Endothelial cell of umbilical vein (primary cell): ENCODE results near the gene KCNV2. TPM values are rescaled to one million over a fixed set of nuclear protein-coding genes. Genes with fewer than 3 reads are reported as not detected.

ENCODE experiments used
- BruUV-seq: library from RNA; stranded (reverse); fragments of 400-500 nt; replicated peaks from 2 replicates; lab custom pipeline; 2021; lab: Mats Ljungman, UMichigan
- CTCF ChIA-PET: fragments of 300-600, 350-600 bp; sonication (Branson Sonifier 250); formaldehyde crosslinking; loops from one replicate; lab custom pipeline; 2021; ENCODE audit warnings: antibody characterized with exemption, inconsistent platforms; lab: Charles Lee
- POLR2A ChIA-PET: fragments of 300-600, 350-600 bp; sonication (Branson Sonifier 250); formaldehyde crosslinking; loops from one replicate; lab custom pipeline; 2021; ENCODE audit warnings: antibody characterized with exemption, inconsistent platforms; lab: Charles Lee
- DNase-seq: peaks from one replicate; pipeline ENCODE4 v3.0.0-alpha.2; 2011; ENCODE audit warnings: low read depth, low spot score
- FAIRE-seq: peaks from 2 replicates; lab custom pipeline; 2011; peaks lifted over from hg19 to GRCh38; lab: Jason Lieb, UNC
- H2AFZ ChIP-seq: 2 replicates; pipeline ENCODE4 v1.6.0; 2012; ENCODE audit warnings: low read depth, low read length, control low read depth, inconsistent platforms
- H3K27ac ChIP-seq: 2 replicates; pipeline ENCODE4 v1.5.1; 2011; ENCODE audit warnings: low read depth, mild to moderate bottlenecking, control low read depth, low read length, moderate library complexity; ENCODE audit not compliant: insufficient read depth
- H3K27me3 ChIP-seq, 2 experiments: 2 replicates each; pipeline versions ENCODE4 v1.6.0 to v1.6.1; 2011; ENCODE audit warnings: low read length in 2 of 2, mixed read lengths in 1 of 2; ENCODE audit not compliant: control insufficient read depth in 2 of 2, insufficient read depth in 2 of 2
- H3K36me3 ChIP-seq, 2 experiments: 2 replicates in 1 of 2; 3 replicates in 1 of 2; pipeline ENCODE4 v1.5.1; 2011; ENCODE audit warnings: low read length in 2 of 2, mild to moderate bottlenecking in 1 of 2, moderate library complexity in 1 of 2; ENCODE audit not compliant: control insufficient read depth in 2 of 2, insufficient read depth in 2 of 2; ENCODE audit errors: extremely low read depth in 1 of 2
- H3K4me1 ChIP-seq: 3 replicates; pipeline ENCODE4 v1.5.1; 2011; ENCODE audit warnings: mild to moderate bottlenecking, low read length; ENCODE audit not compliant: control insufficient read depth, insufficient read depth; ENCODE audit errors: extremely low read depth
- H3K4me2 ChIP-seq: 2 replicates; pipeline ENCODE4 v1.6.1; 2011; ENCODE audit warnings: low read length, control low read depth, mixed read lengths; ENCODE audit not compliant: insufficient read depth
- H3K4me3 ChIP-seq, 3 experiments: fragments of 200-600 bp in 1 of 3; sonication (generic), shearing (Covaris generic) in 1 of 3; replicated peaks in 1 of 3; 2 replicates each; pipeline ENCODE4 v1.5.1; 2011 to 2016; ENCODE audit warnings: control low read depth in 3 of 3, low read length in 3 of 3, mild to moderate bottlenecking in 2 of 3, inconsistent platforms in 1 of 3, low read depth in 1 of 3, moderate library complexity in 1 of 3; ENCODE audit not compliant: insufficient read depth in 1 of 3
- H3K79me2 ChIP-seq: 2 replicates; pipeline ENCODE4 v1.6.0; 2012; ENCODE audit warnings: low read length, inconsistent platforms; ENCODE audit not compliant: control insufficient read depth, insufficient read depth
- H3K9ac ChIP-seq: replicated peaks from 2 replicates; pipeline ENCODE3; 2011; ENCODE audit warnings: low read length, control low read depth; ENCODE audit not compliant: insufficient read depth; ENCODE audit errors: extremely low read depth
- H3K9me1 ChIP-seq: replicated peaks from 3 replicates; pipeline ENCODE4 v1.6.0; 2011; ENCODE audit warnings: mild to moderate bottlenecking, low read length; ENCODE audit not compliant: control insufficient read depth, insufficient read depth; ENCODE audit errors: extremely low read depth
- H3K9me3 ChIP-seq: replicated peaks from 2 replicates; pipeline ENCODE4 v1.5.1; 2012; ENCODE audit warnings: low read length, inconsistent platforms; ENCODE audit not compliant: control insufficient read depth, insufficient read depth
- H4K20me1 ChIP-seq: replicated peaks from 2 replicates; pipeline ENCODE3; 2011; ENCODE audit warnings: mild to moderate bottlenecking, low read length; ENCODE audit not compliant: control insufficient read depth, insufficient read depth; ENCODE audit errors: extremely low read depth
- CTCF ChIP-seq, 2 donors: IDR thresholded peaks; 1 replicate in 1 of 2; 2 replicates in 1 of 2; pipeline ENCODE4 v1.5.1; 2011; ENCODE audit warnings: low read length in 2 of 2, mild to moderate bottlenecking in 2 of 2, moderate library complexity in 2 of 2, control low read depth in 1 of 2, inconsistent platforms in 1 of 2, low read depth in 1 of 2; ENCODE audit not compliant: insufficient read depth in 1 of 2; ENCODE audit errors: extremely low read depth in 1 of 2
- EZH2 ChIP-seq: IDR thresholded peaks from 2 replicates; pipeline ENCODE4 v1.6.1; 2012; ENCODE audit warnings: borderline replicate concordance, low read depth, mild to moderate bottlenecking, moderate library complexity, low read length, inconsistent platforms; ENCODE audit not compliant: severe bottlenecking
- FOS ChIP-seq: IDR thresholded peaks from 2 replicates; pipeline ENCODE4 v1.6.1; 2011; ENCODE audit warnings: mild to moderate bottlenecking, low read length, moderate library complexity, borderline replicate concordance; ENCODE audit not compliant: insufficient read depth
- GATA2 ChIP-seq: IDR thresholded peaks from 2 replicates; pipeline ENCODE4 v1.7.0; 2011; ENCODE audit warnings: low read depth, mild to moderate bottlenecking, moderate library complexity, mixed read lengths, low read length; ENCODE audit not compliant: insufficient read length, insufficient read depth
- JUN ChIP-seq: IDR thresholded peaks from 2 replicates; pipeline ENCODE4 v1.6.1; 2011; ENCODE audit warnings: borderline replicate concordance, low read depth; ENCODE audit not compliant: insufficient read length, insufficient read depth
- MAX ChIP-seq: IDR thresholded peaks from 2 replicates; pipeline ENCODE4 v1.6.1; 2011; ENCODE audit not compliant: insufficient read depth, insufficient read length
- MYC ChIP-seq: IDR thresholded peaks from one replicate; pipeline ENCODE4 v1.6.1; 2011; ENCODE audit warnings: mild to moderate bottlenecking, low read depth, low read length
- POLR2A ChIP-seq: IDR thresholded peaks from 2 replicates; pipeline ENCODE4 v1.6.1; 2012; ENCODE audit warnings: low read depth, mild to moderate bottlenecking, control low read depth, low read length
- POLR2AphosphoS5 ChIP-seq: IDR thresholded peaks from 2 replicates; pipeline ENCODE4 v1.6.1; 2012; ENCODE audit warnings: low read depth, mild to moderate bottlenecking, control low read depth, low read length, moderate library complexity; ENCODE audit not compliant: insufficient read depth
- dilution Hi-C: fragments of 300-500 bp; cut with MboI; formaldehyde crosslinking; loops from one replicate; pipeline ENCODE4 v1.15.0; 2019; ENCODE audit warnings: low sequenced_read_pairs; ENCODE audit not compliant: extremely low pct_ligation_motif_present
- intact Hi-C: fragments of 100-400 bp; cut with micrococcal nuclease; formaldehyde crosslinking; loops from one replicate; pipeline ENCODE4 v1.10.0; 2022
- polyA plus RNA-seq, 4 experiments: library from polyadenylated mRNA; depleted of rRNA in 3 of 4; stranded (reverse) in 3 of 4; unstranded in 1 of 4; fragments of >200 nt; gene quantifications; 2 replicates each; pipeline versions ENCODE4 v1.2.1 to v1.2.3, GENCODE V29; 2011 to 2012; ENCODE audit warnings: missing spikeins in 1 of 4
- total RNA-seq: library from RNA; stranded (reverse); gene quantifications from 2 replicates; pipeline ENCODE4 v1.2.3, GENCODE V29; 2021

Gene KCNV2
- total and polyA plus RNA-seq, 2 donors (not counting 3 experiments of a cell fraction or from before 2014, with no cell fraction given) = not detected

- no peak for DNase-seq
Measured at GRCh38 chr9:2767800-2768677, 50.7 kb downstream of the KCNV2 start.

More at GRCh38 chr9:2767800-2768677, 50.7 kb downstream of the KCNV2 start:
- H3K9ac ChIP-seq = no peak overlapping the region
- BruUV-seq = no TSS peak
- POLR2A ChIA-PET = no interaction called here
- TF ChIP-seq FOS = no peak
- no peak for TF ChIP-seq GATA2
- TF ChIP-seq MYC = no peak
- no peak for TF ChIP-seq POLR2AphosphoS5
- no peak for TF ChIP-seq CTCF (IDR thresholded peaks at IDR 0.05; ENCODE audit: extremely low read depth in 1 of 2, insufficient read depth in 1 of 2, low read depth in 1 of 2, low read length in 2 of 2)
- no peak for TF ChIP-seq POLR2A
- TF ChIP-seq EZH2 = no peak
- no peak for TF ChIP-seq JUN
- TF ChIP-seq MAX = no peak
- no peaks in the 10 kb centered on the region for H3K79me2 ChIP-seq
- no peaks in the 10 kb centered on the region for H4K20me1 ChIP-seq
- no peak overlapping the region for H2AFZ ChIP-seq
- no peaks in the 10 kb centered on the region for H3K9me3 ChIP-seq
- H3K27me3 ChIP-seq = no peaks in the 10 kb centered on the region
- CTCF ChIA-PET = no interaction called here
- H3K4me2 ChIP-seq = no peak overlapping the region
- dilution Hi-C loops = no loop called here
- intact Hi-C loops = no loop called here
- H3K9me1 ChIP-seq = no peaks in the 10 kb centered on the region
- H3K36me3 ChIP-seq = peaks cover 2 to 3% of the 10 kb centered on the region in 2 experiments
- no peak overlapping the region for H3K4me3 ChIP-seq
- FAIRE-seq = no peak
- no peak overlapping the region for H3K27ac ChIP-seq
- H3K4me1 ChIP-seq = no peaks in the 10 kb centered on the region
